ENCODE data around the gene USP9Y.
"Not testable (repeated sequence)": the region's sequence is repeated elsewhere in the genome, so short reads cannot be mapped to it uniquely, and the experiment has no call there.

USP9Y gene

GRCh38 chrY:12701181-12701695 lies at the start of gene USP9Y:
USP9Y (plus strand) TSS chrY:12701231; CDS start chrY:12709448, 8,217 bp downstream.
- no peak for DNase-seq

- DNase-seq = no peak
These were observed 49.4 kb upstream of the USP9Y start for GRCh38 chrY:12651621-12652036.

GRCh38 chrY:12661745-12662681 lies 39.0 kb upstream of the USP9Y start:
- DNase-seq = no peak

- no peak for DNase-seq
These were observed 38.1 kb upstream of the USP9Y start for GRCh38 chrY:12662745-12663591.

- not testable (repeated sequence) for DNase-seq
These were observed 37.2 kb upstream of the USP9Y start for GRCh38 chrY:12663845-12664244.

GRCh38 chrY:12678111-12678510 lies 22.9 kb upstream of the USP9Y start:
- DNase-seq = no peak

GRCh38 chrY:12681535-12681934 lies 19.5 kb upstream of the USP9Y start:
- DNase-seq = no peak

GRCh38 chrY:12688337-12688736 lies 12.7 kb upstream of the USP9Y start:
- no peak for DNase-seq

- no peak for DNase-seq
These were observed 944 bp upstream of the USP9Y start for GRCh38 chrY:12700087-12700486.

- no peak for DNase-seq
These were observed 1.1 kb downstream of the USP9Y start for GRCh38 chrY:12702174-12702573.

- no peak for DNase-seq
These were observed 9.4 kb downstream of the USP9Y start for GRCh38 chrY:12710460-12710859.

- no peak for DNase-seq
These were observed 14.3 kb downstream of the USP9Y start for GRCh38 chrY:12715376-12715775.

GRCh38 chrY:12729746-12730145 lies 28.7 kb downstream of the USP9Y start:
- no peak for DNase-seq

GRCh38 chrY:12733625-12734024 lies 32.6 kb downstream of the USP9Y start:
- no peak for DNase-seq

GRCh38 chrY:12734051-12734450 lies 33.0 kb downstream of the USP9Y start:
- DNase-seq = no peak

- no peak for DNase-seq
These were observed 40.4 kb downstream of the USP9Y start for GRCh38 chrY:12741414-12741813.

GRCh38 chrY:12742725-12743124 lies 41.7 kb downstream of the USP9Y start:
- no peak for DNase-seq

GRCh38 chrY:12744091-12744490 lies 43.1 kb downstream of the USP9Y start:
- DNase-seq = no peak

- no peak for DNase-seq
These were observed 48.3 kb downstream of the USP9Y start for GRCh38 chrY:12749293-12749692.

- no peak for DNase-seq
These were observed 51.8 kb downstream of the USP9Y start for GRCh38 chrY:12752856-12753255.

GRCh38 chrY:12756021-12756420 lies 55.0 kb downstream of the USP9Y start:
- DNase-seq = no peak

GRCh38 chrY:12765976-12766375 lies 64.9 kb downstream of the USP9Y start:
- DNase-seq = no peak

- no peak for DNase-seq
These were observed 83.5 kb downstream of the USP9Y start for GRCh38 chrY:12784521-12784920.

- no peak for DNase-seq
These were observed 93.0 kb downstream of the USP9Y start for GRCh38 chrY:12793999-12794398.
